GM19328 (cell line): ENCODE data around the gene ZBTB37.
"Not testable (repeated sequence)": the region's sequence is repeated elsewhere in the genome, so short reads cannot be mapped to it uniquely, and the experiment has no call there.

Source experiments
- ATAC-seq: cut with Tn5 transposase; IDR thresholded peaks from one replicate; pipeline ENCODE4 v1.9.1; 2021; ENCODE audit warnings: mild to moderate bottlenecking, moderate library complexity; ENCODE audit not compliant: unreplicated experiment

Gene ZBTB37, protein sequence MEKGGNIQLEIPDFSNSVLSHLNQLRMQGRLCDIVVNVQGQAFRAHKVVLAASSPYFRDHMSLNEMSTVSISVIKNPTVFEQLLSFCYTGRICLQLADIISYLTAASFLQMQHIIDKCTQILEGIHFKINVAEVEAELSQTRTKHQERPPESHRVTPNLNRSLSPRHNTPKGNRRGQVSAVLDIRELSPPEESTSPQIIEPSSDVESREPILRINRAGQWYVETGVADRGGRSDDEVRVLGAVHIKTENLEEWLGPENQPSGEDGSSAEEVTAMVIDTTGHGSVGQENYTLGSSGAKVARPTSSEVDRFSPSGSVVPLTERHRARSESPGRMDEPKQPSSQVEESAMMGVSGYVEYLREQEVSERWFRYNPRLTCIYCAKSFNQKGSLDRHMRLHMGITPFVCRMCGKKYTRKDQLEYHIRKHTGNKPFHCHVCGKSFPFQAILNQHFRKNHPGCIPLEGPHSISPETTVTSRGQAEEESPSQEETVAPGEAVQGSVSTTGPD

DNA sequence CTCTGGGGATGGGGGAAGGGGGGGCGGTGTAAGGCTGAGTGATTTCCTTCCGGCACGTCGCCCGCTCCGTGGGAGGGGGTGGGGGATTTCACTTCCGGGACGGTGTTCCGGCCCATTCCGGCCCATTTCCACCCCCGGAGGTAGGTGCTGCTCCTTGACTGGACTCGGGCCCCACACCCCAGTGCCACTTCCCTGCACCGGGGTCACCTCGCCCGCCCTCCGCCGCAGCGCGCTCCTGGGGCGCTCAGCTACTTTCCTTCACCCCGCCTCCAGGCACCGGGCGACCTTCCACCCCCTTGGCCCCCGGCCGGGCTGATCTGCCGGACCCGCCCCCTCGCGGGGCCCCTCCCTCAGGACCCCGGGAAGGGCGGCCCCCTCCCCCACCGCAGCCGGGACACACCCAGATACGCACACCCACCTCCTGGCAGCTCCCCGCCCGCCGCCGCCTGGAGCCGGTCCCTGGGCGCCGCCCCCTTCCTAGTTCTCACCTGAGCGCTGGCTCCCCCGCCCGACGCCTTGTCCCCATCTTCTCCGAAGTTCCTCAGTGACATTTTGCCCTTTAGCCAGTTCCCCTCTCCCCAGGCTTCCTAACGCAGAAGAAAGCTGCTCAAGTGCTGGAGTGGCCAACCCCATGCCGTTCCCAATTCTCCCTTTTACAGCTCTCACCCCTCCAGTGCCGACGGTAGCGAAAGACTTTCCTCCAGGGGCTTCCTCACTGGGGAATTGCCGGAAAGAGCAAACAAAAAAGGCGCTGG lies at the start of gene ZBTB37:
TSS of gene ZBTB37 (plus strand) at position 115 of the 755 bp plus-strand sequence. CDS start 1,846 bp downstream, outside the sequence.
- ATAC-seq: peak; percentile 53

DNA sequence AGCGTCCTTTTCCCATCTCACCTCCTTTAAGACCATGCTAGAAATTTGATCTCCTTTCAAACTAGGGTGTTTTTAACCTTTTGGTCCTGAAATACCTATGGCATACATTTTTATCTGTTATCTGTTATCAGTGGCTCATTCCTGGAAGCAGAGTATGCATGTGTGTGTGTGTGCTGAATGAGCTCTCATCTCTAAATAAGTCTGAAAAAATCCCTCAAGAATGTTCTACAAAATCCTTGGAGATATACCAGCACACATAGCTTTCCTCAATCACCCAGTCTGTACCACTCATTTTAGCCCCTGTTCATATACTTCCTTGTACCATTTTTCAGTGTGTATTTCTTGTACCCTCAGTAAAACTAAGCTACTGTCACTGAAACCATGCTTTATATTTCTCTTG lies 49.7 kb upstream of the ZBTB37 start:
- no peak for ATAC-seq

DNA sequence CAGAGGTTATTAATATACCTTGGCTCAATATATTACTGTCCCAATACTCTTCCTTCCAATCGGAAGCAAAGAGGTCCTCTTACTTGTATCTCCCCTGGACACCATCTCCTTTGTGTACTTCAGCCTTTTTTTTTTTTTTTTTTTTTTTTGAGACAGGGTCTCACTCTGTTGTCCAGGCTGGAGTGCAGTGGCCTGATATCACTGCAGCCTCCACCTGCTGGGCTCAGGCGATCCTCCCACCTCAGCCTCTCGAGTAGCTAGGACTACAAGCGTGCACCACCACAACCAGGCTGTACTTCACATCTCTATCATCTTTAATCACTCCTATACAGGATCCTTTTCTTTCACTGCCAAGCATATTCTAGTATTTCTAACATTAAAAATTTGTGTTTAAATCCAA lies 46.5 kb upstream of the ZBTB37 start:
- ATAC-seq: no peak

DNA sequence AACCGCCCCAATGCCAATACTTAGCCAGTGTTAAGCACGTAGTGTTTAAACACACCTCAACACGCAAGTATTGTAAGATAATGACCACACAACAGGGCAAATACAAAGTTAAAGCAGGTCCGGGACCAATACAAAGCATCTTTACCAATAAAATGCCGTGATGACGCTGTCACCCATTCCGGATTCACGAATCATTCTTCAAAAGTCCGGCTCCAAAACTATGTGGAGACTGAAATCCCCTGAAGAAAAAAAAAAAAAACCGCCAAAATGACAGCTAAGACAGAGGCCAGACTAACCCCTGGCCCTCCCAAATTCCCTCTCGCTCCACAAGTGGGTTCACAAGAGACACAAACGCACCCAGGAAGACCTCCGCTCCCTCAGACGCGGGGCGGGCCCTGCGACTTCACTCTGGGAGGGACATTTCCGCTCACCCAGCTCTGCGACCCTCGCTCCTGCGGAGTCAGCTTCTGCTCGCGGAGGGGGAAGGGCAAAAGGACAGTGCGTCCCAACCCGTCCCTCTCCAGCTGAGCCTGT lies 44.3 kb upstream of the ZBTB37 start:
- ATAC-seq: peak; percentile 37

DNA sequence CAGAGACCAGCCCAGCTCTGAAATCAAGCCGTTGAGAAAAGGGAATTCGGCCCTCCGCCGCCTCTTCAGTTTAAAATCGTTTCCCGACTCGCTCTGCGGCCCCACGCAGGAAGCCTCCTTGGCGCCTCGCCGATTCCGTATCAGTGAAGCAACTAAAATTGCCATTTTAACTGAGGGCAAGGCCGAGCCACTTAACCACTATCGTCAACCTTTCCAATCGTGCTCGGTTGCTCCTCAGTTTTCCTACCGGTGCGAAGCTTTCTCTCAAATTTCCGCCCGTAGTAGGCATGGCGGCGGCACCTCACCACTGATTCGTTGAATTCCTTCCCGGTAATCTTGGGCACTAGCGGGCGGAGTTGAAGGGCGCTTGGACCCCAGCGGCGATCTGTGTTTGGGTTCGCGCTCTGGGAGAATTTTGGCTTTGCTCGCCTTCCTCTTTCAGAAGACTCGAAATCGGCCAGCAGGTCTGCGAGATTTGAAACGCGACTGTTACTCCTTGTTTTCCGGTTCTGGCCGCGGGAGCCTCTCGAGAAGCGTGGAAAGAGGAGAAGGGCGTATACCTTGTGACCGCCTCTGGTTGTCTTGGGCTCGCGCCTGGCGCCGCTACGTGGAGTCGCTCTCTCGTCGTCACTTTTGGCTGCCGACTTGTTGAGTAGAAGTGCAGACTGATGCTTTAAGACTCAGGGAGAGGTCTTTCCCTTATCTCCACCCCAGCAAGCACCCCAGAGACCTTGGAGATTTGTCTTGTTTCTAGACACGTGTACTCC lies 43.7 kb upstream of the ZBTB37 start, which contains the start of the genes CENPL and DARS2:
TSS of gene CENPL (minus strand) at position 569 of the 767 bp plus-strand sequence. CDS start 13,584 bp downstream, outside the sequence.
TSS of gene DARS2 (plus strand) at position 359 of the 767 bp plus-strand sequence. CDS start 557 bp downstream, outside the sequence.
- ATAC-seq: peak; percentile 83

DNA sequence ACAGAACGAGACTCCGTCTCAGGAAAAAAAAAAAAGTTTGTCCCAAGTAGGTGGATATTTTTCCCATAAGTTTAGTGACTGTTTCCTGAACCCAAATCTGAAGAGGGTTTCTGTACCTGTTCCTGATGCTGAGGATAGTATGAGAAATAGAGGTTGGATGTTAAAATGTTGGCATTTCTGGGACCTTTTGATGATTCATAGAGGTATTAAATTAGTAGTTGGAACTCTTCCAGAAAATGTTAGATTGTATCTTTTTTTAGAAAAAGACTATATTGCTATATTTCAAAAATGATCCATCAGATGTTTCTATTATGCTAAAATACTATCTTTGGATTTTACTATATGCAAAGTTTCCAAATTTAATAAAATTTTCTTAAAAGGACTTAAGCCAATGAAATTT lies 40.6 kb upstream of the ZBTB37 start:
- ATAC-seq: no peak

GRCh38 chr1:173832748-173833147 lies 35.4 kb upstream of the ZBTB37 start:
- ATAC-seq: no peak

DNA sequence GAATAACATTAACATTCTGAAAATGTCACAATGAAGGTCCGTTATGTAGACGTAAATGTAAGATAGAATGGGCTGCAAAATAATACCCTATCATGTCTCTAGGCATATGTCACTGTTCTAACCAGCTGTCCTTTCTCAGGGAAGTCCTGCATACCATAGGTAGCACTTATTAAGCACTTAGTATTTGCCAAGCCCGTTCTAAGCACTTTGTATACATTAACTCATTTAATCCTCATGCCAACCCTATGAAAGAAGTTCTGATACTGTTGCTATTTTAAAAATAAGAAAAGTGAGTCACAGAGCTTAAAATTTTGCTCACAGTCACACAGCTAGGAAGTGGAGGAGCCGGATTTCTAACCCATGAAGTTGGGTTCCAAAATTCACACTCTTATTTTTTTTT lies 16.1 kb upstream of the ZBTB37 start:
- ATAC-seq: no peak

GRCh38 chr1:173853074-173853473 lies 15.1 kb upstream of the ZBTB37 start:
- ATAC-seq: no peak

DNA sequence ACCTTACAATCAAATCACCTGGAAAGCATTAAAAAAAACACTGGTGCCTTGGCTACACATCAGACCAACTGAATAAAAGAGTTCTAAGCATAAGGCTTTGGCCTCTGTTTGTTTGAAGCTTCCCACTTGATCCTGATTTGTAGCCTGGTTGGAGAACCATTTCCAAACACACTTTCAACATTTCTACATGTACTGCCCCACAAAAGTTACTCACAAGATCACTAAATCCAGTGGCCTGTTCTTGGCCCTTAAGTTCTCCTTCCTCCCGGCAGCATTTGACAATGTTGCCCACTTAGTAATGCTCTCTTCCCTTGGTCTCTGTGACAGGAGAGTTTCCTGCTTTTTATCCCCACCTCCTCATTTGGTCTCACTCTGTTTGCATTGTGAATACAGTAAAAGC lies 12.2 kb upstream of the ZBTB37 start:
- no peak for ATAC-seq

DNA sequence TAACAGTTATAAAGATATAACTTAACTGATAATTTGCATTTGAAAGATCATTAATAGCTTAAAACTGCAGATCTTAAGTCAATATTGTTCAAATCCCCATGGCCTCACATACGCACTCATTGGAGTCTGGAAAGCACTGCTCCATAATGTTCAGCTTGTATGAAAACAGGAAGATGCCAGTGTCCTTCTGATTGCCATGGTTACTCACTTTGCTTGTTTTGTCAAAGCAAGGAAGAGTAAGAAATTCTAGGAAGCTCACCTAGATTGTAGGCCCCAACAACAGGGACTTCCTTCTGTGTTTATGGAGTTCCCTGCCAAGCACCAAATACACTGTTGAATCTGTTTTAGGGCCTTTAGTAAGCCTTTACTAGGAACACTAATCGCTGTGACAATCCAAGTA lies 11.3 kb upstream of the ZBTB37 start:
- no peak for ATAC-seq

DNA sequence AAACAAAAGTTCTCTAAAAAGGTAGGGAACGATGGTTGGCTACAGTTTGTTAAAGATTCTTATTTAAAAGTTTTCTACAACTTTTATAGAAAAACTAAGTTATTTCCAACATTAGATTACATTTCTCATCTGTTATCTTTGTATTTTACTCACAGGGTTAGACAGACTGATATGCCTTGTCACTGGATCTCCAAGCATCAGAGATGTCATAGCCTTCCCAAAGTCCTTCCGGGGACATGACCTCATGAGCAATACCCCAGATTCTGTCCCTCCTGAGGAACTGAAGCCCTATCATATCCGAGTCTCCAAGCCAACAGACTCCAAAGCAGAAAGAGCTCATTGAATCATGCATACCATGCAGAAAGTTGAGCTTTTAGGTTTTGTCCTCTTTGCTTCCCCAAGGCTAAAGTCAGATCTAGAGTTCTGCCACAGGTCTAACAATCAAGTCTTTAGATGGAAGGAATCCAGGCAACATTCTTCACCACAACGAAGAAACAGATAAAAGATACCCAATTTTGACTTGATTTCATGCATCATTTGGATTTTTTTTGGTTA lies 10.7 kb upstream of the ZBTB37 start:
- no peak for ATAC-seq

DNA sequence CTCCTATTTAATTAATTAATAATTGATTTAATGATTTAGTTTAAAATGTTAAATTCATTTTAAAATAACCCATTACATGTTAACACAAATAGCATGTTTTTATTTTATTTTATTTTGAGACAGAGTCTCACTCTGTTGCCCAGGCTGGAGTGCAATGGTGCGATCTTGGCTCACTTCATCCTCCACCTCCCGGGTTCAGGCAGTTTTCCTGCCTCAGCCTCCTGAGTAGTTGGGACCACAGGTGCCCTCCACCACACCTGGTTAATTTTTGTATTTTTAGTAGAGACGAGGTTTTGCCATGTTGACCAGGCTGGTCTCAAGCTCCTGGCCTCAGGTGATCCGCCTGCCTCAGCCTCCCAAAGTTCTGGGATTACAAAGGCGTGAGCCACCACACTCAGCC lies 8.6 kb upstream of the ZBTB37 start:
- ATAC-seq: not testable (repeated sequence)

DNA sequence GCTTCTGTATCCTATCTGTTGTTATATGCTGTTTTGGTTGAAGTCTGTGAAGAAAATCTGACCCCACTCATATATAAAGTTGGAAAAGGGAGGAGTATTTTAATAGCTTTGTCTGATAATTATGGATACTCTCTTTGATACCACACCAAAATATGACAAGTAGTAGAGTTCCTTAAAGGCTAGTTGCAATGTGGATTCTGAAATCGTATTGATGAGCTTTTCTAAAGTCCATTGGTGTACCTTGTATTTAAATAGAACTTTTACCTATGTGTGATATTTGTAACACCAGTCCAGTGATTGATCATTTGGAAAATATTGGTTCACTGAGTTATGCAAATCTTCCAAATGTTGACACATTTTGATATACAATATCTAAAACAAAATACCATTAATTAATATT lies 8.1 kb upstream of the ZBTB37 start:
- ATAC-seq: no peak

DNA sequence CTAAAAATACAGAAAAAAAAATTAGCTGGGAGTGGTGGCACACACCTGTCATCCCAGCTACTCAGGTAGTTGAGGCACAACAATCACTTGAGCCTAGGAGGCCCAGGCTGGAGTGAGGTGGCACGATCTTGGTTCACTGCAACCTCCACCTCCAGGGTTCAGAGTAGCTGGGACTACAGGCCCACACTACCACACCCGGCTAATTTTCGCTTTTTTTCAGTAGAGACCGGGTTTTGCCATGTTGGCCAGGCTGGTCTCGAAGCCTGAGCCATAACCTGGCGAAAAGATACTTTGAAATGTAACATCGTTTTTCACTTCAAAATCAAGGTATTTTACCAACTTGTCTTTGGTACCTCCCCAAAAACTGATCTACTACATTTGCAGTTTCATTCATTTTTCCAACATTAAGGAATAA lies 6.4 kb upstream of the ZBTB37 start:
- ATAC-seq: no peak

DNA sequence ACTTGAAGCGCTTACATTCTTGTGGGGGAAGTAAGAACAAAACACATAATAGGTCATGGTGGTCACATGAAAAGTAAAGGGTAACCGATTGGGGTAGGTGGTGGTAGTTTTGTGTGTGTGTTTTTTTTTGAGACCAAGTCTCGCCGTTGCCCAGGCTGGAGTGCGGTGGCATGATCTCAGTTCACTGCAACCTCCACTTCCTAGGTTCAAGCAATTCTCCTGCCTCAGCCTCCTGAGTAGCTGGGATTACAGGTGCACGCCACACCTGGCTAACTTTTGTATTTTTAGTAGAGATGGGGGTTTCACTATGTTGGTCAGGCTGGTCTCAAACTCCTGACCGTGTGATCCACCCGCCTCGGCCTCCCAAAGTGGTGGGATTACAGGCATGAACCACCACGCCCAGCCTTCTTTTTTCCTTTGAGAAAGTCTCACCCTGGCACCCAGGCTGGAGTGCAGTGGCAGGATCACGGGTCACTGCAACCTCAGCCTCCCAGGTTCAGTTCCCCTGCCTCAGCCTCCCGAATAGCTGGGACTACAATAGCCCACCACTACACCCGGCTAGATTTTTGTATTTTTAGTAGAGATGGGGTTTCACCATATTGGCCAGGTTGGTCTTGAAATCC lies 5.9 kb upstream of the ZBTB37 start:
- not testable (repeated sequence) for ATAC-seq

DNA sequence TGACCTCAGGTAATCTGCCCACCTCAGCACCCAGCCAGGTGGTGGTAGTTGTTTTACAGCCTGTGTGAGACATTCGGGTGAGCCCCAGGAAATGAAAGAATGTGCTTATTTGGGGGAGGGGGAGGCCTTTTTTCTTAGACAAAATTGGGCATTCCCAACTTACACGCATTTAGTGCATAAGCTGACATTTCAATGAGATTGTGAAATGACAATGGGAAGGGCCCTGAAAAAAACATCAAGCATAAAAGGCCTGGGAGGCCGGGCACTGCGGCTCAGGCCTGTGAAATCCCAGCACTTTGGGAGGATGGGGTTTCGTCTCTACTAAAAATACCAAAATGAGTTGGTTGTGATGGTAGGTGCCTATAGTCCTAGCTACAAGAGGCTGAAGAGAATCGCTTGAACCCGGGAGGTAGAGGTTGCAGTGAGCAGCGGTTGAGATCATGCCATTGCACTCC lies 5.4 kb upstream of the ZBTB37 start:
- no peak for ATAC-seq

- ATAC-seq: no peak
Measured at GRCh38 chr1:173863224-173864161, 4.7 kb upstream of the ZBTB37 start.
